Activated naive CD8-positive, alpha-beta T cell treated with anti-CD3 and anti-CD28 coated beads for 36 hours (primary cell): ENCODE data around the gene ZFP42. TPM values are rescaled to one million over a fixed set of nuclear protein-coding genes. Genes with fewer than 3 reads are reported as not detected.
"Not testable (repeated sequence)": the region's sequence is repeated elsewhere in the genome, so short reads cannot be mapped to it uniquely, and the experiment has no call there.

Experiments used
- DNase-seq: peaks from one replicate; pipeline ENCODE4 v3.0.0; 2021
- H3K27ac Mint-ChIP-seq: one replicate; pipeline ENCODE4 v1.8.0; 2022; ENCODE audit warnings: mild to moderate bottlenecking, moderate library complexity, mixed read lengths
- H3K27me3 Mint-ChIP-seq: one replicate; pipeline ENCODE4 v1.8.0; 2022; ENCODE audit warnings: mild to moderate bottlenecking, mixed read lengths
- H3K36me3 Mint-ChIP-seq: one replicate; pipeline ENCODE4 v1.8.0; 2021; ENCODE audit warnings: mild to moderate bottlenecking, mixed read lengths
- H3K4me1 Mint-ChIP-seq: one replicate; pipeline ENCODE4 v1.8.0; 2021; ENCODE audit warnings: mixed read lengths
- H3K4me3 Mint-ChIP-seq: one replicate; pipeline ENCODE4 v1.8.0; 2022; ENCODE audit warnings: mild to moderate bottlenecking, moderate library complexity, mixed read lengths
- H3K9me3 Mint-ChIP-seq: one replicate; pipeline ENCODE4 v1.8.0; 2022; ENCODE audit warnings: mixed read lengths
- total RNA-seq, 2 experiments: library from RNA; stranded (reverse); gene quantifications; one replicate each; pipeline ENCODE4 v1.2.3, GENCODE V29; 2021

The ZFP42 gene
- total RNA-seq: not detected

GRCh38 chr4:187995322-187996207, at the start of gene ZFP42:
Gene ZFP42, plus strand, starts transcription at chr4:187995771. Its CDS starts 7,037 bp downstream, at chr4:188002808.
- Mint-ChIP-seq H3K4me1 (no peaks in the 10 kb centered on the region), H3K36me3 (peaks cover 2% of the 10 kb centered on the region), H3K4me3 (no peak within 1 kb of the TSS), H3K9me3 (peaks cover 12% of the 10 kb centered on the region), H3K27ac (no peak within 1 kb of the TSS), H3K27me3 (peaks cover 37% of the 10 kb centered on the region)
- DNase-seq: no peak

- no peak overlapping the region for H3K4me3 Mint-ChIP-seq
- no peak overlapping the region for H3K27ac Mint-ChIP-seq
- H3K9me3 Mint-ChIP-seq: peaks cover 3% of the 10 kb centered on the region
- no peak for DNase-seq
- H3K36me3 Mint-ChIP-seq: no peaks in the 10 kb centered on the region
- H3K4me1 Mint-ChIP-seq: no peaks in the 10 kb centered on the region
- H3K27me3 Mint-ChIP-seq: no peaks in the 10 kb centered on the region
These were observed 34.4 kb upstream of the ZFP42 start for GRCh38 chr4:187961171-187961570.

DNA sequence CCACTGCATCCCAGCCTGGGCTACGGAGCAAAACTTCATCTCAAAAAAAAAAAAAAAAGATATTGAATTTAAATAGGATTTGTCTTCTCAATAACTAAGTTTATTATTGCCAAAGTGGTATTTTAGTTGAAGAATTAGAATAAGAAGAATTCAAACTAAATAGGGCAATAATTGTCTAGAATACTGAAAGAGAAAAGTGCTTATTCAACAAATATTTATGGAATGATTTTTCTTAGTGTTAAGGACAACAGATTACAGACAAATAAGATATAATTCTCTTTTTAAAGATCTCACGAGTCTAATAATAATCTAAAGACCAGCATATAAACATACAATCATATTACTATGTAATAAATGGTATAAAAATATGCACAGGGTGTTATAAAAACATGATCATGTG, 33.6 kb upstream of the ZFP42 start:
- peaks cover 3% of the 10 kb centered on the region for H3K9me3 Mint-ChIP-seq
- H3K27me3 Mint-ChIP-seq: no peaks in the 10 kb centered on the region
- H3K27ac Mint-ChIP-seq: no peak overlapping the region
- DNase-seq: no peak
- H3K36me3 Mint-ChIP-seq: no peaks in the 10 kb centered on the region
- H3K4me3 Mint-ChIP-seq: no peak overlapping the region
- H3K4me1 Mint-ChIP-seq: no peaks in the 10 kb centered on the region

- Mint-ChIP-seq H3K36me3 (no peaks in the 10 kb centered on the region), H3K27ac (no peak overlapping the region), H3K4me3 (no peak overlapping the region), H3K4me1 (no peaks in the 10 kb centered on the region), H3K27me3 (no peaks in the 10 kb centered on the region), H3K9me3 (peaks cover 3% of the 10 kb centered on the region)
- DNase-seq: no peak
These were observed 32.6 kb upstream of the ZFP42 start for GRCh38 chr4:187962926-187963325.

GRCh38 chr4:187965726-187966125, 29.8 kb upstream of the ZFP42 start:
- Mint-ChIP-seq H3K4me3 (no peak overlapping the region), H3K4me1 (no peaks in the 10 kb centered on the region), H3K9me3 (peaks cover 3% of the 10 kb centered on the region), H3K27ac (no peak overlapping the region), H3K27me3 (no peaks in the 10 kb centered on the region), H3K36me3 (no peaks in the 10 kb centered on the region)
- no peak for DNase-seq

- Mint-ChIP-seq H3K4me3 (no peak overlapping the region), H3K9me3 (peaks cover 3% of the 10 kb centered on the region), H3K4me1 (no peaks in the 10 kb centered on the region), H3K27ac (no peak overlapping the region), H3K36me3 (no peaks in the 10 kb centered on the region), H3K27me3 (no peaks in the 10 kb centered on the region)
- no peak for DNase-seq
These were observed 23.4 kb upstream of the ZFP42 start for GRCh38 chr4:187972135-187972534.

GRCh38 chr4:187983746-187984145, 11.8 kb upstream of the ZFP42 start:
- Mint-ChIP-seq H3K4me3 (no peak overlapping the region), H3K36me3 (no peaks in the 10 kb centered on the region), H3K27me3 (no peaks in the 10 kb centered on the region), H3K27ac (no peak overlapping the region), H3K4me1 (no peaks in the 10 kb centered on the region), H3K9me3 (peaks cover 14% of the 10 kb centered on the region)
- DNase-seq: no peak

DNA sequence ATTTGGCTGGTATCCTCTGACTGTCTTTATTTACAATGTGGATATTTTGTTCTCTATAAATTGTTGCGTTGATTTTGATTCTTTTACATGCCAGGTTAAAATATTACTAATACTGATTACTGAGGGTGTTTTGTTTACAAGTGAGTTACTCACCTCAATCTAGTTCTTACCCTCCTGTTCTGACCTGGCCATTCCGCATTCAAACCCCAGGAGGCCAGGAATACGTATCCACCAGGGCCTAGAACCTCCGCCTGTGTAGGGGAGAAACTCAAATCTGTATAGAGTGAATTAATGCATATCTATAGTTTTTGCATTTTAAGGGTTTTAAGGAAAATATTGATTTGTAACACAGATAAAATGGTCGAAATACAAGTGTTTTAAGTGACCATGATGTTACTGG, 2.6 kb upstream of the ZFP42 start:
- no peak overlapping the region for H3K27ac Mint-ChIP-seq
- H3K36me3 Mint-ChIP-seq: peaks cover 2% of the 10 kb centered on the region
- peaks cover 12% of the 10 kb centered on the region for H3K9me3 Mint-ChIP-seq
- H3K27me3 Mint-ChIP-seq: peaks cover 37% of the 10 kb centered on the region
- no peaks in the 10 kb centered on the region for H3K4me1 Mint-ChIP-seq
- no peak overlapping the region for H3K4me3 Mint-ChIP-seq
- DNase-seq: no peak

- Mint-ChIP-seq H3K9me3 (peaks cover 12% of the 10 kb centered on the region), H3K27ac (no peak overlapping the region), H3K36me3 (peaks cover 2% of the 10 kb centered on the region), H3K27me3 (peaks cover 37% of the 10 kb centered on the region), H3K4me1 (no peaks in the 10 kb centered on the region), H3K4me3 (no peak overlapping the region)
- DNase-seq: no peak
These were observed 1.7 kb upstream of the ZFP42 start for GRCh38 chr4:187993827-187994226.

GRCh38 chr4:187996502-187997177, 1.1 kb downstream of the ZFP42 start:
- Mint-ChIP-seq H3K9me3 (peaks cover 11% of the 10 kb centered on the region), H3K27me3 (peaks cover 37% of the 10 kb centered on the region), H3K36me3 (peaks cover 2% of the 10 kb centered on the region), H3K27ac (no peak overlapping the region), H3K4me1 (no peaks in the 10 kb centered on the region), H3K4me3 (no peak overlapping the region)
- no peak for DNase-seq

GRCh38 chr4:187997991-187998390, 2.4 kb downstream of the ZFP42 start:
- not testable (repeated sequence) for H3K36me3 Mint-ChIP-seq, DNase-seq, H3K4me3 Mint-ChIP-seq, H3K9me3 Mint-ChIP-seq, H3K27ac Mint-ChIP-seq, H3K4me1 Mint-ChIP-seq
- H3K27me3 Mint-ChIP-seq: peaks cover 36% of the 10 kb centered on the region

DNA sequence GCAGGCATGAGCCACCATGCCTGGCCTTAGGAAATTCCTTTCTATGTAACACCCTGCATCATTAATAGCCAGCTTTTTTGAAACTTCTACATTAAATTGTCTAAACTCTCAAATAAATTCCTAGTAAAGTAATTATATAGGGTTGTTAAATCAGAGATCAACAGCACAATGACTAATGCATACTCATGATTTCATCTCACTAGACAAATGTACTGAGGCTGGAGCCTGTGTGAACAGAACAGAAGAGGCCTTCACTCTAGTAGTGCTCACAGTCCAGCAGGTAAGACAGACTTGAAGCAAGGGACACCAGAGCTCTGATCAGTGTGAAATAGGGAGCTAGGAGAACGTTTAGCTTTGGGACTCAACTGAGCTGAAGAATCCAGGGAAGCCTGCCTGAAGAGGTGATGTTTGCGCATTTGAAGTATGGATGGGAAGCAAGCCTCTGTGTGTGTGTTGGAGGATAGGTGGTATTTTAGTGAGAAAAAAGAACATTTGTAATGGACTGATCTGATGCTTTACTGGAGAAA, 3.9 kb downstream of the ZFP42 start:
- H3K36me3 Mint-ChIP-seq: peaks cover 2% of the 10 kb centered on the region
- H3K4me1 Mint-ChIP-seq: no peaks in the 10 kb centered on the region
- H3K9me3 Mint-ChIP-seq: peaks cover 4% of the 10 kb centered on the region
- H3K27me3 Mint-ChIP-seq: peaks cover 25% of the 10 kb centered on the region
- DNase-seq: no peak
- no peak overlapping the region for H3K27ac Mint-ChIP-seq
- H3K4me3 Mint-ChIP-seq: no peak overlapping the region

GRCh38 chr4:188002323-188002722, 6.8 kb downstream of the ZFP42 start:
- H3K9me3 Mint-ChIP-seq: peaks cover 2% of the 10 kb centered on the region

DNA sequence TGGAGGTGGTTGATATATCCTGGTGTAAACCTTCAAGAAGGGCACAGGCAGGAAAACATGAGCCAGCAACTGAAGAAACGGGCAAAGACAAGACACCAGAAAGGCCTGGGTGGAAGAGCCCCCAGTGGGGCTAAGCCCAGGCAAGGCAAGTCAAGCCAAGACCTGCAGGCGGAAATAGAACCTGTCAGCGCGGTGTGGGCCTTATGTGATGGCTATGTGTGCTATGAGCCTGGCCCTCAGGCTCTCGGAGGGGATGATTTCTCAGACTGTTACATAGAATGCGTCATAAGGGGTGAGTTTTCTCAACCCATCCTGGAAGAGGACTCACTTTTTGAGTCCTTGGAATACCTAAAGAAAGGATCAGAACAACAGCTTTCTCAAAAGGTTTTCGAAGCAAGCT, 7.2 kb downstream of the ZFP42 start:
- H3K36me3 Mint-ChIP-seq: no peaks in the 10 kb centered on the region
- no peak overlapping the region for H3K4me3 Mint-ChIP-seq
- H3K4me1 Mint-ChIP-seq: no peaks in the 10 kb centered on the region
- no peaks in the 10 kb centered on the region for H3K9me3 Mint-ChIP-seq
- H3K27me3 Mint-ChIP-seq: no peaks in the 10 kb centered on the region
- no peak overlapping the region for H3K27ac Mint-ChIP-seq
- DNase-seq: no peak

More at GRCh38 chr4:188002323-188002722, 6.8 kb downstream of the ZFP42 start:
- Mint-ChIP-seq H3K27me3 (peaks cover 3% of the 10 kb centered on the region), H3K36me3 (no peaks in the 10 kb centered on the region), H3K4me1 (no peaks in the 10 kb centered on the region), H3K4me3 (no peak overlapping the region), H3K27ac (no peak overlapping the region)
- no peak for DNase-seq

DNA sequence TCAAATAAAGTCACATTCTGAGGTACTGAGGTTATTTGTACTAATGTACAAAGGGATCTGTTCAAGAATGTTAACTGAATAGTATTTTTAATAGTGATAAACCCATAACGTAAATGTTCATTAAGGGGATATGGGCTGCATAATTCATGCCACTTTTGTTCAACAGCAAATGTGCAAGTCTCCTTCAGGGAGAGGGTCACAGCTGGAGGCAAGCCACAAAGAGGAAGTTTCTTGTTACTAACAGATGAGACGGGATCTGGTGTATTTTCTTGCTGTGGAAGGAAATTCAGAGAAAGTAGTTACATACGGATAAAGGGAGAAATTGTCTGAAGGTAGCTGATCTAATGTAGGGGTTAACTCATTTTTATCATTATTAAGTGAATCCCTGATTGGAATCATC, 10.0 kb downstream of the ZFP42 start:
- Mint-ChIP-seq H3K36me3 (no peaks in the 10 kb centered on the region), H3K9me3 (no peaks in the 10 kb centered on the region), H3K4me3 (no peak overlapping the region), H3K27ac (no peak overlapping the region), H3K27me3 (no peaks in the 10 kb centered on the region), H3K4me1 (no peaks in the 10 kb centered on the region)
- DNase-seq: no peak
